Measurements from ENCODE around the gene ZNF136. TPM values are rescaled to one million over a fixed set of nuclear protein-coding genes. Genes with fewer than 3 reads are reported as not detected.

Gene ZNF136
- total and polyA plus RNA-seq, 2 donors from 2014 or later: 4.6 to 14.4 TPM

GRCh38 chr19:12230751-12231733, 68.1 kb downstream of the ZNF136 start:
- Histone ChIP-seq H3K27ac (ENCODE audit: low read depth in 2 of 2, low read length in 2 of 2) (no peak overlapping the region), H3K9me3 (ENCODE audit: control insufficient read depth in 2 of 3, insufficient read depth in 1 of 3, low read length in 3 of 3) (no peaks in the 10 kb centered on the region), H3K36me3 (ENCODE audit: control insufficient read depth in 2 of 3, insufficient read depth in 3 of 3, low read length in 3 of 3) (peaks cover 0 to 7% (median 0%) of the 10 kb centered on the region in 3 donors), H3K4me1 (ENCODE audit: control insufficient read depth in 2 of 3, insufficient read depth in 2 of 3, low read depth in 1 of 3, low read length in 3 of 3) (peaks cover 0 to 3% (median 0%) of the 10 kb centered on the region in 3 donors), H3K27me3 (ENCODE audit: control insufficient read depth, insufficient read depth, low read length) (no peaks in the 10 kb centered on the region), H3K4me3 (ENCODE audit: low read length in 3 of 3) (no peak overlapping the region), H3K9ac (ENCODE audit: low read length in 3 of 3) (no peak overlapping the region)
- intact Hi-C loops (cut with DNase I): no loop called here
- no peak for DNase-seq
- no peak for FAIRE-seq
- TF ChIP-seq CTCF (IDR thresholded peaks at IDR 0.05; ENCODE audit: borderline replicate concordance, extremely low read depth, insufficient read depth): no peak

GRCh38 chr19:12232961-12233360, 70.1 kb downstream of the ZNF136 start:
- DNase-seq: no peak
- no peak for FAIRE-seq
- Histone ChIP-seq H3K4me1 (ENCODE audit: control insufficient read depth in 2 of 3, insufficient read depth in 2 of 3, low read depth in 1 of 3, low read length in 3 of 3) (peaks cover 0 to 6% (median 0%) of the 10 kb centered on the region in 3 donors), H3K36me3 (ENCODE audit: control insufficient read depth in 2 of 3, insufficient read depth in 3 of 3, low read length in 3 of 3) (peaks cover 0 to 7% (median 0%) of the 10 kb centered on the region in 3 donors), H3K4me3 (ENCODE audit: low read length in 3 of 3) (no peak overlapping the region), H3K9ac (ENCODE audit: low read length in 3 of 3) (no peak overlapping the region), H3K27ac (ENCODE audit: low read depth in 2 of 2, low read length in 2 of 2) (no peak overlapping the region), H3K27me3 (ENCODE audit: control insufficient read depth, insufficient read depth, low read length) (no peaks in the 10 kb centered on the region), H3K9me3 (ENCODE audit: control insufficient read depth in 2 of 3, insufficient read depth in 1 of 3, low read length in 3 of 3) (no peaks in the 10 kb centered on the region)
- no peak for TF ChIP-seq CTCF (IDR thresholded peaks at IDR 0.05; ENCODE audit: borderline replicate concordance, extremely low read depth, insufficient read depth)
- intact Hi-C loops (cut with DNase I): no loop called here

GRCh38 chr19:12237143-12237839, 74.4 kb downstream of the ZNF136 start:
- intact Hi-C loops (cut with DNase I): no loop called here
- Histone ChIP-seq H3K27me3 (ENCODE audit: control insufficient read depth, insufficient read depth, low read length) (no peaks in the 10 kb centered on the region), H3K36me3 (ENCODE audit: control insufficient read depth in 2 of 3, insufficient read depth in 3 of 3, low read length in 3 of 3) (peaks cover 0 to 3% (median 0%) of the 10 kb centered on the region in 3 donors), H3K4me3 (ENCODE audit: low read length in 3 of 3) (peak overlapping the region; percentile 3 to 34 (median 30)), H3K27ac (ENCODE audit: low read depth in 2 of 2, low read length in 2 of 2) (peak overlapping the region; percentile 37 to 75), H3K9me3 (ENCODE audit: control insufficient read depth in 2 of 3, insufficient read depth in 1 of 3, low read length in 3 of 3) (no peaks in the 10 kb centered on the region), H3K9ac (ENCODE audit: low read length in 3 of 3) (peak overlapping the region in 1 of 3 donors; percentile 36), H3K4me1 (ENCODE audit: control insufficient read depth in 2 of 3, insufficient read depth in 2 of 3, low read depth in 1 of 3, low read length in 3 of 3) (peaks cover 0 to 3% (median 0%) of the 10 kb centered on the region in 3 donors)
- no peak for TF ChIP-seq CTCF (IDR thresholded peaks at IDR 0.05; ENCODE audit: borderline replicate concordance, extremely low read depth, insufficient read depth)
- FAIRE-seq: no peak
- peak; percentile 38 to 86 (median 65) for DNase-seq

Other genes starting within 250 kb of the ZNF136 start
- gene ZNF700, start 238.0 kb upstream of the ZNF136 start, total RNA-seq: 20.9 TPM
- gene ZNF700, start 238.0 kb upstream of the ZNF136 start, polyA plus RNA-seq (ENCODE audit: insufficient read depth, low read depth, low replicate concordance): 7.2 TPM
- gene ZNF763, start 198.1 kb upstream of the ZNF136 start, total RNA-seq: 9.8 TPM
- 4.6 TPM for gene ZNF763, start 198.1 kb upstream of the ZNF136 start, polyA plus RNA-seq (ENCODE audit: insufficient read depth, low read depth, low replicate concordance)
- 13.6 TPM for gene ZNF433, start 127.4 kb upstream of the ZNF136 start, total RNA-seq
- 10.5 TPM for gene ZNF433, start 127.4 kb upstream of the ZNF136 start, polyA plus RNA-seq (ENCODE audit: insufficient read depth, low read depth, low replicate concordance)
- 0.60 TPM for gene ZNF878, start 110.1 kb upstream of the ZNF136 start, total RNA-seq
- 0.67 TPM for gene ZNF878, start 110.1 kb upstream of the ZNF136 start, polyA plus RNA-seq (ENCODE audit: insufficient read depth, low read depth, low replicate concordance)
- gene ZNF844, start 98.4 kb upstream of the ZNF136 start, total RNA-seq: 28.1 TPM
- gene ZNF844, start 98.4 kb upstream of the ZNF136 start, polyA plus RNA-seq (ENCODE audit: insufficient read depth, low read depth, low replicate concordance): 7.4 TPM
- gene ZNF20, start 22.7 kb upstream of the ZNF136 start, total RNA-seq: 7.3 TPM
- 3.2 TPM for gene ZNF20, start 22.7 kb upstream of the ZNF136 start, polyA plus RNA-seq (ENCODE audit: insufficient read depth, low read depth, low replicate concordance)
- gene ZNF625, start 6.4 kb upstream of the ZNF136 start, total RNA-seq: 11.4 TPM
- 6.1 TPM for gene ZNF625, start 6.4 kb upstream of the ZNF136 start, polyA plus RNA-seq (ENCODE audit: insufficient read depth, low read depth, low replicate concordance)
- gene ZNF44, start 131.8 kb downstream of the ZNF136 start, total RNA-seq: 35.5 TPM
- gene ZNF44, start 131.8 kb downstream of the ZNF136 start, polyA plus RNA-seq (ENCODE audit: insufficient read depth, low read depth, low replicate concordance): 27.1 TPM
- 6.8 TPM for gene ZNF563, start 170.5 kb downstream of the ZNF136 start, total RNA-seq
- gene ZNF563, start 170.5 kb downstream of the ZNF136 start, polyA plus RNA-seq (ENCODE audit: insufficient read depth, low read depth, low replicate concordance): 4.6 TPM
- 9.1 TPM for gene ZNF442, start 202.6 kb downstream of the ZNF136 start, total RNA-seq
- gene ZNF442, start 202.6 kb downstream of the ZNF136 start, polyA plus RNA-seq (ENCODE audit: insufficient read depth, low read depth, low replicate concordance): 2.1 TPM
- gene ZNF799, start 238.2 kb downstream of the ZNF136 start, total RNA-seq: 7.8 TPM
- 4.3 TPM for gene ZNF799, start 238.2 kb downstream of the ZNF136 start, polyA plus RNA-seq (ENCODE audit: insufficient read depth, low read depth, low replicate concordance)